HEK293 (cell line): ENCODE data around the gene TNFSF13B.

Source experiments
- CTCF ChIA-PET: fragments of 350-600 bp; formaldehyde crosslinking; extraction: SDS; loops from one replicate; lab custom pipeline; 2021; ENCODE audit warnings: antibody characterized with exemption; lab: Yijun Ruan, JAX
- POLR2A ChIA-PET: fragments of 300-600 bp; formaldehyde crosslinking; extraction: SDS; loops from one replicate; lab custom pipeline; 2020; ENCODE audit warnings: antibody characterized with exemption, inconsistent platforms; lab: Yijun Ruan, JAX
- H3K27ac ChIP-seq: fragments of 200-500 bp; sonication (Bioruptor generic); 2 replicates; pipeline ENCODE4 v1.5.1; 2014; ENCODE audit warnings: low read depth, low read length, control low read depth, inconsistent platforms; ENCODE audit errors: extremely low read depth
- H3K36me3 ChIP-seq, 2 experiments: fragments of 200-500 bp in 1 of 2; sonication (Bioruptor generic) in 1 of 2; 1 replicate in 1 of 2; 2 replicates in 1 of 2; pipeline ENCODE4 v1.5.1; 2014 to 2017; ENCODE audit warnings: inconsistent platforms in 2 of 2, low read length in 2 of 2; ENCODE audit not compliant: control insufficient read depth in 2 of 2, insufficient read depth in 1 of 2
- H3K4me1 ChIP-seq: fragments of 200-500 bp; sonication (Bioruptor generic); 2 replicates; pipeline ENCODE4 v1.5.1; 2014; ENCODE audit warnings: mild to moderate bottlenecking, low read length, inconsistent platforms; ENCODE audit not compliant: control insufficient read depth, insufficient read depth
- H3K4me3 ChIP-seq: 2 replicates; pipeline ENCODE4 v1.5.1; 2011; ENCODE audit warnings: low read depth, mild to moderate bottlenecking, control low read depth, low read length, moderate library complexity
- H3K9me3 ChIP-seq: fragments of 200-500 bp; sonication (Bioruptor generic); 2 replicates; pipeline ENCODE4 v1.5.1; 2014; ENCODE audit warnings: low read depth, low read length, inconsistent platforms; ENCODE audit not compliant: control insufficient read depth, insufficient read depth
- GLIS1 ChIP-seq: fragments of 450-650 bp; formaldehyde crosslinking; IDR thresholded peaks from 2 replicates; pipeline ENCODE4 v1.5.1; 2016; ENCODE audit warnings: missing biosample characterization, missing genetic modification characterization
- HOXD13 ChIP-seq: sonication (generic); formaldehyde crosslinking; IDR thresholded peaks from 2 replicates; pipeline ENCODE4 v1.8.0; 2022; ENCODE audit warnings: missing genetic modification reagents, borderline replicate concordance
- KLF1 ChIP-seq: fragments of 450-650 bp; formaldehyde crosslinking; IDR thresholded peaks from 2 replicates; pipeline ENCODE4 v1.5.1; 2016; ENCODE audit warnings: missing biosample characterization, missing genetic modification characterization
- MYNN ChIP-seq: fragments of 450-650 bp; formaldehyde crosslinking; IDR thresholded peaks from 2 replicates; pipeline ENCODE4 v1.5.1; 2016; ENCODE audit warnings: missing biosample characterization, missing genetic modification characterization, borderline replicate concordance
- REST ChIP-seq: fragments of 450-650 bp; formaldehyde crosslinking; IDR thresholded peaks from 2 replicates; pipeline ENCODE4 v1.5.1; 2016; ENCODE audit warnings: missing biosample characterization, missing genetic modification characterization
- TCF7L2 ChIP-seq: IDR thresholded peaks from 2 replicates; pipeline ENCODE4 v1.6.1; 2011; ENCODE audit warnings: low read depth, mild to moderate bottlenecking, inconsistent platforms, low read length, moderate library complexity, borderline replicate concordance
- ZBTB8A ChIP-seq: fragments of 450-650 bp; formaldehyde crosslinking; IDR thresholded peaks from 2 replicates; pipeline ENCODE4 v1.5.1; 2016; ENCODE audit warnings: missing biosample characterization, missing genetic modification characterization
- ZNF155 ChIP-seq: fragments of 450-650 bp; formaldehyde crosslinking; IDR thresholded peaks from 2 replicates; pipeline ENCODE4 v1.5.1; 2016; ENCODE audit warnings: missing biosample characterization, missing genetic modification characterization
- ZNF211 ChIP-seq: fragments of 450-650 bp; formaldehyde crosslinking; IDR thresholded peaks from 2 replicates; pipeline ENCODE4 v1.5.1; 2016; ENCODE audit warnings: low read depth, missing biosample characterization, missing genetic modification characterization
- ZNF23 ChIP-seq: fragments of 450-650 bp; formaldehyde crosslinking; IDR thresholded peaks from 2 replicates; pipeline ENCODE4 v1.5.1; 2016; ENCODE audit warnings: missing biosample characterization, missing genetic modification characterization, borderline replicate concordance
- ZNF404 ChIP-seq: fragments of 450-650 bp; formaldehyde crosslinking; IDR thresholded peaks from 2 replicates; pipeline ENCODE4 v1.5.1; 2017; ENCODE audit warnings: missing biosample characterization, missing genetic modification characterization
- ZNF433 ChIP-seq: fragments of 450-650 bp; formaldehyde crosslinking; IDR thresholded peaks from 2 replicates; pipeline ENCODE4 v1.5.1; 2016; ENCODE audit warnings: missing biosample characterization, missing genetic modification characterization, low read depth
- ZNF473 ChIP-seq: fragments of 450-650 bp; formaldehyde crosslinking; IDR thresholded peaks from 2 replicates; pipeline ENCODE4 v1.5.1; 2017; ENCODE audit warnings: missing biosample characterization, missing genetic modification characterization
- ZNF488 ChIP-seq: fragments of 450-650 bp; formaldehyde crosslinking; IDR thresholded peaks from 2 replicates; pipeline ENCODE4 v1.5.1; 2016; ENCODE audit warnings: missing biosample characterization, missing genetic modification characterization
- ZNF513 ChIP-seq: fragments of 450-650 bp; IDR thresholded peaks from 2 replicates; pipeline ENCODE4 v1.5.1; 2018; ENCODE audit warnings: missing biosample characterization, missing genetic modification characterization
- ZNF580 ChIP-seq: fragments of 450-650 bp; formaldehyde crosslinking; IDR thresholded peaks from 2 replicates; pipeline ENCODE4 v1.5.1; 2016; ENCODE audit warnings: missing biosample characterization, missing genetic modification characterization
- ZNF629 ChIP-seq: fragments of 450-650 bp; formaldehyde crosslinking; IDR thresholded peaks from 2 replicates; pipeline ENCODE4 v1.5.1; 2017; ENCODE audit warnings: missing biosample characterization, missing genetic modification characterization
- ZNF830 ChIP-seq: fragments of 450-650 bp; IDR thresholded peaks from 2 replicates; pipeline ENCODE4 v1.5.0; 2018; ENCODE audit warnings: missing biosample characterization, missing genetic modification characterization, low read depth, mild to moderate bottlenecking, moderate library complexity

Gene TNFSF13B

DNA sequence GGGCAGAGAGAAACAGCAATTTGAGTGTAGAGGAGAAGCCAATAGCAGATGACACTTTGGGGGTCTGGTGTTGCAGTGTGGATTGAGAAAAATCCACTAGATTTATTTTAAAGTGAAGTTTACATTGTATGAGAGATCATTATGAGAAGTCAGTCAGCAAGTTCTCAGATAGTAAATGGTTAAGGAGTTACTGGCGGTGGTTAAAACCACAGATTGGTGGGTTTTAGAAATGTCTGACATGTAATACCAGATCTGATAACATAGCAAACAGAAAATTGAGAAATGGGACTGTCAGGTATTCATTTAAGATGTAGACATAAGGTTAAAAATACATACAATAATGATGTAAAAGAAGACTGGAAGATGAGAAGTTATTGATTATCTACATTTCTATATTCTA is 44.1 kb upstream of the TNFSF13B start:
- TF ChIP-seq ZNF629 (no peak), ZNF211 (tag by site-specific recombination) (no peak), ZNF473 (no peak), MYNN (no peak), REST (tag by site-specific recombination) (no peak), ZNF580 (tag by site-specific recombination) (no peak), KLF1 (tag by site-specific recombination) (no peak), ZNF830 (tag by site-specific recombination) (no peak), GLIS1 (tag by site-specific recombination) (no peak)
- CTCF ChIA-PET = interaction anchor here (0.5 kb wide), 1 partner anchor 22 kb away, joined by 3 read pairs; no protein-coding TSS in a partner anchor
- H3K9me3 ChIP-seq = no peaks in the 10 kb centered on the region
- H3K36me3 ChIP-seq = peaks cover 0 to 5% of the 10 kb centered on the region in 2 experiments; a peak in 1 of 3 replicates
- no peak overlapping the region for H3K27ac ChIP-seq
- POLR2A ChIA-PET = no interaction called here
- H3K4me3 ChIP-seq = no peak overlapping the region
- peaks cover 6% of the 10 kb centered on the region; the same call in 1 of the 2 replicates for H3K4me1 ChIP-seq

- peaks cover 6% of the 10 kb centered on the region; the same call in 1 of the 2 replicates for H3K4me1 ChIP-seq
- ChIA-PET POLR2A (no interaction called here), CTCF (interaction anchor here (0.6 kb wide), 1 partner anchor 1589 kb away, joined by 3 read pairs; no protein-coding TSS in a partner anchor)
- peaks cover 0 to 5% of the 10 kb centered on the region in 2 experiments; a peak in 1 of 3 replicates for H3K36me3 ChIP-seq
- no peak overlapping the region for H3K4me3 ChIP-seq
- H3K9me3 ChIP-seq = no peaks in the 10 kb centered on the region
- no peak for TF ChIP-seq TCF7L2
- TF ChIP-seq KLF1 (tag by site-specific recombination) = no peak
- no peak for TF ChIP-seq ZBTB8A (tag by site-specific recombination)
- no peak for TF ChIP-seq ZNF23
- TF ChIP-seq ZNF513 (tag by site-specific recombination) = no peak
- no peak for TF ChIP-seq ZNF488
- no peak for TF ChIP-seq ZNF580 (tag by site-specific recombination)
- TF ChIP-seq HOXD13 (CRISPR knock-in tag) = no peak
- TF ChIP-seq ZNF433 (tag by site-specific recombination) = no peak
- no peak for TF ChIP-seq ZNF155
- no peak for TF ChIP-seq ZNF404 (tag by site-specific recombination)
- no peak overlapping the region for H3K27ac ChIP-seq
These were observed 43.3 kb upstream of the TNFSF13B start for GRCh38 chr13:108226184-108226583.
